NCI-H748 (cell line): ENCODE results near the gene PAM16.
A peak's percentile ranks its signal among the peaks of the same experiment; 100 is the strongest.

Source experiments
- DNase-seq: peaks from one replicate; lab custom pipeline; 2025; ENCODE audit not compliant: unreplicated experiment; lab: John Stamatoyannopoulos, UW

PAM16 gene

GRCh38 chr16:4321286-4322120 lies 29.6 kb downstream of the PAM16 start:
- no peak for DNase-seq

- DNase-seq, result no peak
Measured at GRCh38 chr16:4320571-4321137, 30.5 kb downstream of the PAM16 start.

- no peak for DNase-seq
Measured at GRCh38 chr16:4319454-4320421, 31.4 kb downstream of the PAM16 start.

GRCh38 chr16:4318967-4319366 lies 32.2 kb downstream of the PAM16 start:
- DNase-seq, result no peak

- no peak for DNase-seq
Measured at GRCh38 chr16:4318451-4318910, 32.6 kb downstream of the PAM16 start.

GRCh38 chr16:4317532-4318450 lies 33.3 kb downstream of the PAM16 start:
- no peak for DNase-seq

GRCh38 chr16:4316864-4317531 lies 34.1 kb downstream of the PAM16 start:
- peak; percentile 58 for DNase-seq

- peak; percentile 43 for DNase-seq
Measured at GRCh38 chr16:4316108-4316863, 34.8 kb downstream of the PAM16 start.

GRCh38 chr16:4315186-4316107 lies 35.7 kb downstream of the PAM16 start, which contains the start of gene GLIS2:
TSS of gene GLIS2 (plus strand) at chr16:4316067. CDS start at chr16:4332281, 16,214 bp downstream.
- DNase-seq, result peak; percentile 80

- DNase-seq, result peak; percentile 61
Measured at GRCh38 chr16:4314532-4315185, 36.5 kb downstream of the PAM16 start.

GRCh38 chr16:4313563-4314531 lies 37.3 kb downstream of the PAM16 start:
- DNase-seq, result no peak

- DNase-seq, result peak; percentile 43
Measured at GRCh38 chr16:4309833-4310266, 41.3 kb downstream of the PAM16 start.

- no peak for DNase-seq
Measured at GRCh38 chr16:4309102-4309832, 41.9 kb downstream of the PAM16 start.

GRCh38 chr16:4307215-4308037 lies 43.7 kb downstream of the PAM16 start:
- DNase-seq, result peak; percentile 90
